CD4-positive, CD25-positive, alpha-beta regulatory T cell (primary cell): Measurements from ENCODE around the gene SRL. TPM values are rescaled to one million over a fixed set of nuclear protein-coding genes. Genes with fewer than 3 reads are reported as not detected.
A peak's percentile ranks its signal among the peaks of the same experiment; 100 is the strongest.

Source experiments
- ATAC-seq, 2 donors: fragments of 150-1000 bp; cut with Tn5 transposase; one replicate each; pipeline ENCODE4 v1.10.0; 2021; ENCODE audit warnings: low read depth in 2 of 2, moderate number of reproducible peaks in 2 of 2, moderate library complexity in 1 of 2
- DNase-seq, 3 donors: peaks; one replicate each; pipeline versions ENCODE4 v3.0.0 to v3.0.0-alpha.2; 2012 to 2022; ENCODE audit warnings: mixed read lengths in 1 of 3
- H3K27ac ChIP-seq: one replicate; pipeline ENCODE4 v1.7.0; 2013; ENCODE audit warnings: mild to moderate bottlenecking, low read length; ENCODE audit not compliant: insufficient read depth, poor library complexity, severe bottlenecking
- H3K27me3 ChIP-seq: one replicate; pipeline ENCODE4 v1.7.0; 2013; ENCODE audit warnings: low read length; ENCODE audit not compliant: control insufficient read depth, insufficient read depth
- H3K36me3 ChIP-seq: one replicate; pipeline ENCODE4 v1.7.0; 2013; ENCODE audit warnings: mild to moderate bottlenecking, low read length, moderate library complexity; ENCODE audit not compliant: control insufficient read depth, insufficient read depth
- H3K4me1 ChIP-seq: 2 replicates; pipeline ENCODE4 v1.7.0; 2013; ENCODE audit warnings: mild to moderate bottlenecking, low read length; ENCODE audit not compliant: insufficient read depth, control insufficient read depth, poor library complexity, severe bottlenecking
- H3K4me3 ChIP-seq: one replicate; pipeline ENCODE4 v1.7.0; 2013; ENCODE audit warnings: low read depth, mild to moderate bottlenecking, low read length, moderate library complexity
- H3K9me3 ChIP-seq, 2 experiments: 1 replicate in 1 of 2; 2 replicates in 1 of 2; pipeline ENCODE4 v1.7.0; 2013; ENCODE audit warnings: low read length in 2 of 2, mild to moderate bottlenecking in 1 of 2, moderate library complexity in 1 of 2; ENCODE audit not compliant: control insufficient read depth in 2 of 2
- H3K27ac Mint-ChIP-seq, 3 donors: one replicate each; pipeline ENCODE4 v1.8.0; 2020 to 2022; ENCODE audit warnings: mild to moderate bottlenecking in 3 of 3, mixed read lengths in 3 of 3, moderate library complexity in 2 of 3
- H3K27me3 Mint-ChIP-seq: one replicate; pipeline ENCODE4 v1.8.0; 2022; ENCODE audit warnings: mild to moderate bottlenecking, mixed read lengths
- H3K36me3 Mint-ChIP-seq: one replicate; pipeline ENCODE4 v1.8.0; 2020; ENCODE audit warnings: mixed read lengths
- H3K4me1 Mint-ChIP-seq, 4 donors: one replicate each; pipeline ENCODE4 v1.8.0; 2020 to 2022; ENCODE audit warnings: mixed read lengths in 4 of 4, mild to moderate bottlenecking in 1 of 4
- H3K4me3 Mint-ChIP-seq, 4 donors: one replicate each; pipeline ENCODE4 v1.8.0; 2020 to 2022; ENCODE audit warnings: mild to moderate bottlenecking in 4 of 4, mixed read lengths in 4 of 4, moderate library complexity in 3 of 4
- H3K9me3 Mint-ChIP-seq, 7 donors: one replicate each; pipeline ENCODE4 v1.8.0; 2020 to 2022; ENCODE audit warnings: mixed read lengths in 7 of 7, mild to moderate bottlenecking in 3 of 7, moderate library complexity in 2 of 7
- polyA plus RNA-seq, 4 donors: library from polyadenylated mRNA; unstranded; fragments of 300-500 nt; fragmentation: Illumina TruSeq; gene quantifications; one replicate each; pipeline ENCODE4 v1.2.3, GENCODE V29; 2021
- total RNA-seq: library from RNA; stranded (reverse); gene quantifications from one replicate; pipeline ENCODE4 v1.2.3, GENCODE V29; 2022

Gene SRL
- total and polyA plus RNA-seq, 5 donors from 2014 or later: not detected

- Histone ChIP-seq H3K27me3 (no peaks in the 10 kb centered on the region), H3K27ac (no peak overlapping the region), H3K4me3 (no peak overlapping the region), H3K36me3 (peaks cover 7% of the 10 kb centered on the region), H3K4me1 (peaks cover 12% of the 10 kb centered on the region), H3K9me3 (no peaks in the 10 kb centered on the region)
- Mint-ChIP-seq H3K9me3 (no peaks in the 10 kb centered on the region), H3K27ac (peak overlapping the region in 1 of 3 donors; percentile 73), H3K27me3 (peaks cover 4% of the 10 kb centered on the region), H3K36me3 (peaks cover 10% of the 10 kb centered on the region), H3K4me1 (peaks cover 0 to 32% (median 7%) of the 10 kb centered on the region in 4 donors), H3K4me3 (peak overlapping the region in 1 of 4 donors; percentile 33)
- DNase-seq (peak in 1 of 3 donors; percentile 18), ATAC-seq (no peak)
Observed at GRCh38 chr16:4266372-4266771, 24.5 kb upstream of the SRL start.

GRCh38 chr16:4265676-4266075 lies 23.8 kb upstream of the SRL start:
- Histone ChIP-seq H3K9me3 (no peaks in the 10 kb centered on the region), H3K4me1 (peaks cover 5% of the 10 kb centered on the region), H3K36me3 (peaks cover 7% of the 10 kb centered on the region), H3K27ac (no peak overlapping the region), H3K27me3 (no peaks in the 10 kb centered on the region), H3K4me3 (no peak overlapping the region)
- Mint-ChIP-seq H3K27ac (no peak overlapping the region), H3K4me3 (peak overlapping the region in 1 of 4 donors; percentile 33), H3K27me3 (peaks cover 2% of the 10 kb centered on the region), H3K4me1 (peaks cover 0 to 30% (median 7%) of the 10 kb centered on the region in 4 donors), H3K36me3 (peaks cover 10% of the 10 kb centered on the region), H3K9me3 (no peaks in the 10 kb centered on the region)
- DNase-seq: no peak
- ATAC-seq: no peak

GRCh38 chr16:4264546-4264945 lies 22.7 kb upstream of the SRL start:
- Mint-ChIP-seq H3K27me3 (no peaks in the 10 kb centered on the region), H3K9me3 (no peaks in the 10 kb centered on the region), H3K4me3 (no peak overlapping the region), H3K27ac (no peak overlapping the region), H3K36me3 (peaks cover 10% of the 10 kb centered on the region), H3K4me1 (peaks cover 0 to 22% (median 7%) of the 10 kb centered on the region in 4 donors)
- Histone ChIP-seq H3K9me3 (no peaks in the 10 kb centered on the region), H3K27me3 (no peaks in the 10 kb centered on the region), H3K4me3 (no peak overlapping the region), H3K36me3 (peaks cover 12% of the 10 kb centered on the region), H3K27ac (no peak overlapping the region), H3K4me1 (no peaks in the 10 kb centered on the region)
- DNase-seq: no peak
- no peak for ATAC-seq

- no peak for DNase-seq
- H3K9me3 ChIP-seq: no peaks in the 10 kb centered on the region
- ATAC-seq: no peak
- H3K36me3 Mint-ChIP-seq: peaks cover 10% of the 10 kb centered on the region
- H3K27ac Mint-ChIP-seq: peak overlapping the region in 2 of 3 donors; percentile 46 to 56
- no peaks in the 10 kb centered on the region for H3K27me3 Mint-ChIP-seq
- peak overlapping the region in 1 of 4 donors; percentile 43 for H3K4me3 Mint-ChIP-seq
- no peak overlapping the region for H3K27ac ChIP-seq
- no peaks in the 10 kb centered on the region for H3K9me3 Mint-ChIP-seq
- H3K36me3 ChIP-seq: peaks cover 12% of the 10 kb centered on the region
- no peaks in the 10 kb centered on the region for H3K27me3 ChIP-seq
- H3K4me3 ChIP-seq: no peak overlapping the region
- peaks cover 0 to 21% (median 7%) of the 10 kb centered on the region in 4 donors for H3K4me1 Mint-ChIP-seq
- no peaks in the 10 kb centered on the region for H3K4me1 ChIP-seq
Observed at GRCh38 chr16:4263504-4264436, 21.9 kb upstream of the SRL start.

- DNase-seq (no peak), ATAC-seq (no peak)
- Mint-ChIP-seq H3K9me3 (no peaks in the 10 kb centered on the region), H3K27me3 (no peaks in the 10 kb centered on the region), H3K36me3 (peaks cover 10% of the 10 kb centered on the region), H3K4me3 (no peak overlapping the region), H3K4me1 (peaks cover 0 to 16% (median 3%) of the 10 kb centered on the region in 4 donors), H3K27ac (no peak overlapping the region)
- no peaks in the 10 kb centered on the region for H3K4me1 ChIP-seq
- H3K9me3 ChIP-seq: no peaks in the 10 kb centered on the region
- H3K4me3 ChIP-seq: no peak overlapping the region
- H3K27me3 ChIP-seq: no peaks in the 10 kb centered on the region
- peaks cover 19% of the 10 kb centered on the region for H3K36me3 ChIP-seq
- H3K27ac ChIP-seq: no peak overlapping the region
Observed at GRCh38 chr16:4262303-4262835, 20.5 kb upstream of the SRL start.

GRCh38 chr16:4261557-4262172 lies 19.8 kb upstream of the SRL start:
- Histone ChIP-seq H3K36me3 (peaks cover 19% of the 10 kb centered on the region), H3K27me3 (no peaks in the 10 kb centered on the region), H3K4me1 (no peaks in the 10 kb centered on the region), H3K9me3 (no peaks in the 10 kb centered on the region), H3K4me3 (no peak overlapping the region), H3K27ac (no peak overlapping the region)
- no peaks in the 10 kb centered on the region for H3K9me3 Mint-ChIP-seq
- peak in 1 of 2 donors; percentile 42 for ATAC-seq
- no peaks in the 10 kb centered on the region for H3K27me3 Mint-ChIP-seq
- peaks cover 0 to 13% (median 3%) of the 10 kb centered on the region in 4 donors for H3K4me1 Mint-ChIP-seq
- DNase-seq: peak in 2 of 3 donors; percentile 21 to 45
- peak overlapping the region in 1 of 4 donors; percentile 54 for H3K4me3 Mint-ChIP-seq
- H3K36me3 Mint-ChIP-seq: peaks cover 10% of the 10 kb centered on the region
- no peak overlapping the region for H3K27ac Mint-ChIP-seq

GRCh38 chr16:4260360-4260759 lies 18.5 kb upstream of the SRL start:
- Histone ChIP-seq H3K27me3 (no peaks in the 10 kb centered on the region), H3K27ac (no peak overlapping the region), H3K4me1 (no peaks in the 10 kb centered on the region), H3K9me3 (no peaks in the 10 kb centered on the region), H3K36me3 (peaks cover 19% of the 10 kb centered on the region), H3K4me3 (no peak overlapping the region)
- Mint-ChIP-seq H3K27ac (no peak overlapping the region), H3K4me1 (peaks cover 0 to 4% (median 0%) of the 10 kb centered on the region in 4 donors), H3K36me3 (peaks cover 10% of the 10 kb centered on the region), H3K9me3 (no peaks in the 10 kb centered on the region), H3K27me3 (no peaks in the 10 kb centered on the region), H3K4me3 (no peak overlapping the region)
- ATAC-seq (no peak), DNase-seq (no peak)
